Measurements from ENCODE around the gene ESR1.

GRCh38 chr6:151807513-151808370, at the start of gene ESR1:
- no peak for TF ChIP-seq HNF4G (IDR thresholded peaks at IDR 0.05)
- no peak for TF ChIP-seq CTCF (IDR thresholded peaks at IDR 0.05; ENCODE audit: low read depth, low read length, missing input control)
- no peak for TF ChIP-seq TAF1 (conservative IDR thresholded peaks at IDR 0.05)
- no peak for TF ChIP-seq RXRA (IDR thresholded peaks at IDR 0.05)
- no peak for TF ChIP-seq EGR1 (IDR thresholded peaks at IDR 0.05; ENCODE audit: low read depth in 2 of 2)
- no peak for TF ChIP-seq MAX (IDR thresholded peaks at IDR 0.05)
- TF ChIP-seq GABPA (IDR thresholded peaks at IDR 0.05 in 1 of 2, conservative IDR thresholded peaks at IDR 0.05 in 1 of 2): no peak
- no peak for TF ChIP-seq REST (IDR thresholded peaks at IDR 0.05)
- TF ChIP-seq FOXA1 (IDR thresholded peaks at IDR 0.05): no peak
